ENCODE measurements around the gene TGFBR3. TPM values are rescaled to one million over a fixed set of nuclear protein-coding genes. Genes with fewer than 3 reads are reported as not detected.
A peak's percentile ranks its signal among the peaks of the same experiment; 100 is the strongest.
"Not testable (repeated sequence)": the region's sequence is repeated elsewhere in the genome, so short reads cannot be mapped to it uniquely, and the experiment has no call there.

The TGFBR3 gene
- total RNA-seq, 4 donors from 2014 or later: 37.3 to 61.7 (median 48.4) TPM

DNA sequence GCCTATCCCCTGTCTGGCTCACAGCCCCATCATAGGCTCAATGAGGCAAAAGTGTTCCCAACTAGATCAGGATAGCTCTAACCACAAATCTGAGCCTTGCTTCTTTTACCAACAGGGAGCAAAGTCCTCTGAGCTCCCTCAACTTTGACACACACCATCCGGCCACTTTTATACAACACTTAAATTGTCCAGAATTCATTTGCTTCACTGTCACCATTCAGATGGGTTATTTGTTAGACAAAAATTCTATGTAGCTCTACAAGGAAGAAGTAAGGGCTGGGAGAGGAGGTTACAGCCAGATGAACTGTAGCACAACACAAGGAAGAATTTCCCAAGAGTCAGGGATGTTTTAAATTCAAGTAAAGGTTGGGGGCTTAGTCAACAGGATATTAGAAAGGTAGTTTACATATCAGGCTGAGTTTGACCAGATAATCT is 50.8 kb downstream of the TGFBR3 start:
- intact Hi-C loops (cut with DNase I; ENCODE audit: low total_unique reads): no loop called here
- no peaks in the 10 kb centered on the region for H3K27me3 ChIP-seq
- no peaks in the 10 kb centered on the region for H3K36me3 ChIP-seq
- no peak overlapping the region for H3K4me3 ChIP-seq
- no peaks in the 10 kb centered on the region for H3K9me3 ChIP-seq
- TF ChIP-seq POLR2A (IDR thresholded peaks at IDR 0.05): no peak
- TF ChIP-seq, protein P1, sequence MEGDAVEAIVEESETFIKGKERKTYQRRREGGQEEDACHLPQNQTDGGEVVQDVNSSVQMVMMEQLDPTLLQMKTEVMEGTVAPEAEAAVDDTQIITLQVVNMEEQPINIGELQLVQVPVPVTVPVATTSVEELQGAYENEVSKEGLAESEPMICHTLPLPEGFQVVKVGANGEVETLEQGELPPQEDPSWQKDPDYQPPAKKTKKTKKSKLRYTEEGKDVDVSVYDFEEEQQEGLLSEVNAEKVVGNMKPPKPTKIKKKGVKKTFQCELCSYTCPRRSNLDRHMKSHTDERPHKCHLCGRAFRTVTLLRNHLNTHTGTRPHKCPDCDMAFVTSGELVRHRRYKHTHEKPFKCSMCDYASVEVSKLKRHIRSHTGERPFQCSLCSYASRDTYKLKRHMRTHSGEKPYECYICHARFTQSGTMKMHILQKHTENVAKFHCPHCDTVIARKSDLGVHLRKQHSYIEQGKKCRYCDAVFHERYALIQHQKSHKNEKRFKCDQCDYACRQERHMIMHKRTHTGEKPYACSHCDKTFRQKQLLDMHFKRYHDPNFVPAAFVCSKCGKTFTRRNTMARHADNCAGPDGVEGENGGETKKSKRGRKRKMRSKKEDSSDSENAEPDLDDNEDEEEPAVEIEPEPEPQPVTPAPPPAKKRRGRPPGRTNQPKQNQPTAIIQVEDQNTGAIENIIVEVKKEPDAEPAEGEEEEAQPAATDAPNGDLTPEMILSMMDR (IDR thresholded peaks at IDR 0.05 in 4 of 5, conservative IDR thresholded peaks at IDR 0.05 in 1 of 5): no peak
- H3K27ac ChIP-seq: no peak overlapping the region
- peaks cover 22% of the 10 kb centered on the region in 2 donors for H3K4me1 ChIP-seq
- ATAC-seq: no peak
- no peak for DNase-seq
- in situ Hi-C loops (cut with MboI; ENCODE audit: low sequenced_read_pairs in 4 of 4): no loop called here

DNA sequence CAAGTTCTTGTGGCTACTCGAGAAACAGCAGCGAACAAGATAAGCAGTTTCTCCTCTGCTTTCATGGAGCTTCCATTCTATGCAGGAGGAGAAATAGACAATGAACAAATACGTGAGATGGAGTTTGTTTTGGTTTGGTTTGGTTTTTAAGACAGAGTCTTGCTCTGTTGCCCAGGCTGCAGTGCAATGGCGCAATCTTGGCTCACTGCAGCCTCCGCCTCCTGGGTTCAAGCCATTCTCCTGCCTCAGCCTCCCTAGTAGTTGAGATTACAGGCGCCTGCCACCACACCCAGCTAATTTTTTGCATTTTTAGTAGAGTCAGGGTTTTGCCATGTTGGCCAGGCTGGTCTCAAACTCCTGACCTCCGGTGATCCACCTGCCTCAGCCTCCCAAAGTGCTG is 51.4 kb downstream of the TGFBR3 start:
- H3K9me3 ChIP-seq; H3K27me3 ChIP-seq; DNase-seq; in situ Hi-C loops (cut with MboI; ENCODE audit: low sequenced_read_pairs in 4 of 4); H3K27ac ChIP-seq; ATAC-seq; H3K36me3 ChIP-seq; H3K4me3 ChIP-seq: not testable (repeated sequence)
- H3K4me1 ChIP-seq: peaks cover 23 to 27% of the 10 kb centered on the region in 2 donors
- intact Hi-C loops (cut with DNase I; ENCODE audit: low total_unique reads): loop anchor here (5.0 kb wide), 1 partner anchor 37 kb away; no protein-coding TSS in a partner anchor

DNA sequence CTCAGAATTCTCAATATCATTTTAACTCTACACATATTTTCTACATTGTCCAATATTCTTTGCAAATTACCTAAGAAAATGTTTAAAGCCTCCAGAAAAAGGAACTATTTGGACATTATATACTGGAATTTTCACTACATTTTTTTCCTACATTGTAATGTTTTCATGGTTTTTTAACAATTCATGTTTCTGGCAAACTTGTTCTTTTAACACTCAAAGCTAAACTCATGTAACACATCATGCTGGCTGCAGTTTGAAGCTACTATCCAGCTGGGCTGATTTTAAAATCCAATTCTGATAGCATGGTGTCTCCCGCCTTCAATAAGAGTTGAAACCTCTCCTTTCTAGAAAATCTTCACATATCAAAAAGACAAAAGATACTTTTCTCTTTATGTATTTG is 52.0 kb downstream of the TGFBR3 start:
- TF ChIP-seq, protein P1 (IDR thresholded peaks at IDR 0.05 in 4 of 5, conservative IDR thresholded peaks at IDR 0.05 in 1 of 5): no peak
- in situ Hi-C loops (cut with MboI; ENCODE audit: low sequenced_read_pairs in 4 of 4) (no loop called here), intact Hi-C loops (cut with DNase I; ENCODE audit: low total_unique reads) (loop anchor here (5.0 kb wide), 1 partner anchor 37 kb away; no protein-coding TSS in a partner anchor)
- Histone ChIP-seq H3K36me3 (no peaks in the 10 kb centered on the region), H3K9me3 (no peaks in the 10 kb centered on the region), H3K4me1 (peaks cover 23 to 28% of the 10 kb centered on the region in 2 donors), H3K27ac (no peak overlapping the region), H3K27me3 (no peaks in the 10 kb centered on the region), H3K4me3 (no peak overlapping the region)
- no peak for DNase-seq
- no peak for ATAC-seq

DNA sequence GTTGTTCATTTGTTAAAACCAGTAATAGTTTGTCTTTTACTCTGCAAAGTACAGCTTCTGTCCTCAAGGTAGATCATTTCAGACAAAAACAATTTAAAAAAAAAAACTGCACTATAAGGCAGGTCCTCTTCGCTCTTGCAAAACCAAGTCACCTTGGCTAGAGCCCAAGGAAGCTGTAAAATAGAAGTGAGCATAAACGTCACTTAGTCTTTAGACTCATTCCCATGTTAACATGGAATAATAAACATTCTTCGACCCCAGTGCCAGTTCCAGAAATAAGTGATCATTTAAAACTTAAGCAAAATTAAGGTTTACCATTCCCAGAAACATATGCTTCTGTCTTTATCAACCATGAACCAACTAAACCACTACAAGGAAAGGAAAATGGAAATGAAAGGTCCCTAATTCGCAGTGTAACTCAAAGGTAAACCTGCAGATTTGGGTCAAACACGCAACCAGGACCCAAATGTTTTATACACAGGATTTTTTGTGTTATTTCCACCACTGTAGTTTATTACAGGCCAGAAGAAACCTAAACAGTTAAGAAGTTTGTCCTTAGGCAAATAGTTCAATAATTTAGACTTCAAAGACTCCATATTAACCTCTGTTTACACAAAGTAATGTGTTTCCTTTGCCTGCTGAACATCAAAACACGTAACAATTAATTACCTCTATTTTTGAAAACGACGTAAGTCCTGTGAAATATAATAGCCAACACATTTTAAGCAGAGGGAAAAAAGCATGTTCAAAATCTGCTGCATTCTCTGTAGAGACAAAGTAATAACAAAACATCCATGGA is 54.6 kb downstream of the TGFBR3 start:
- Histone ChIP-seq H3K4me3 (no peak overlapping the region), H3K9me3 (no peaks in the 10 kb centered on the region), H3K27me3 (no peaks in the 10 kb centered on the region), H3K36me3 (no peaks in the 10 kb centered on the region), H3K4me1 (peaks cover 38 to 46% of the 10 kb centered on the region in 2 donors), H3K27ac (peak overlapping the region in 3 of 4 donors; percentile 2 to 38 (median 35))
- in situ Hi-C loops (cut with MboI; ENCODE audit: low sequenced_read_pairs in 4 of 4): no loop called here
- no peak for ATAC-seq
- intact Hi-C loops (cut with DNase I; ENCODE audit: low total_unique reads): loop anchor here (5.0 kb wide), 1 partner anchor 34 kb away; no protein-coding TSS in a partner anchor
- no peak for TF ChIP-seq POLR2A (IDR thresholded peaks at IDR 0.05)
- TF ChIP-seq, protein P1 (IDR thresholded peaks at IDR 0.05 in 4 of 5, conservative IDR thresholded peaks at IDR 0.05 in 1 of 5): no peak
- DNase-seq: no peak

Measured in gastrocnemius medialis (tissue), 4 donors.